ENCODE data around the gene S100A5. TPM values are rescaled to one million over a fixed set of nuclear protein-coding genes. Genes with fewer than 3 reads are reported as not detected.
A peak's percentile ranks its signal among the peaks of the same experiment; 100 is the strongest.
"Not testable (repeated sequence)": the region's sequence is repeated elsewhere in the genome, so short reads cannot be mapped to it uniquely, and the experiment has no call there.

Gene S100A5
- total RNA-seq, 1 donor from 2014 or later, result not detected

DNA sequence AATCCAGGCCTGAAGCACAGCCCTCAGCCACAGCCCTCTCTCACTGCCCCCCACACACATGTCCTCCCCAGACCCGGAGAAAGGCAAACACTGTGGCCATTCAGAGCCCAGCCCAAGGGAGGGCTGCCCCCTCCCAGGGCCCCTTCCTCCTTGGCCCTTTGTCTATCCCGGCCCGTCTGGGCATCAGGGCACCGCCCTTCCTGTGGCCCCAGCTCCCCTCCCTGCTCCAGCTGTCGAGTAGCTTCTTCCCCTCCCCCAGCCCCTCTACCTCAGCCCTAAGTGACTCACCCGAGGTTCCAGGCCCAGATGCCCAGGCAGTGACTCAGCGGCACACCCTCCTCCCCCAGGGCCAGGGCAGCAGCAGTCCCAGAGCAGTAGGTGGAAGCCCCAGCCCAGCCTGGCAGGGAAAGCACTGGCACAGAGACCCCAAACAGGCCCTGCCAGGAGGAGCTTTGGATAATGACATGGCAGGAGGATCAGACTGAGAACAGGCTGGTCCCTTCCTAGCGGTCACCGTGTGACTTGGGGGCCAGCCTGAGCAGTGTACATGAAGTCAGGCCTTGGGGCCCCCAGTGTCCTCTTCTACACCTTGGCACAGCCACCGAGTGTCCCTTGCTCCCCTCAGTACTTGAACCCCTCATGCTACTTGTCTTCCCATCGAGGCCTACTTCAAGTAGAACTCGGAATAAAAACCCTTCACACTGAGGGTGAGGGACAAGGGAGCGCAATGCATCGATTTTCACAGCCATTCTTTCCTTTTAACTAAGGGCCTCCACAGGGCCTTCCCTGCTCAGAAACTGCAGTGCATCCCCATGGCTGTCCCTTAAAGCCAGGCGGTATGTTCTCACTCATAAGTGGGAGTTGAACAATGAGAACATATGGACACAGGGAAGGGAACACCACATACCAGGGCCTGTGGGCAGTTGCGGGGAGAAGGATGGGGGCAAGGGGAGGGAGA, 26.0 kb upstream of the S100A5 start:
- peak; percentile 98 for DNase-seq

DNA sequence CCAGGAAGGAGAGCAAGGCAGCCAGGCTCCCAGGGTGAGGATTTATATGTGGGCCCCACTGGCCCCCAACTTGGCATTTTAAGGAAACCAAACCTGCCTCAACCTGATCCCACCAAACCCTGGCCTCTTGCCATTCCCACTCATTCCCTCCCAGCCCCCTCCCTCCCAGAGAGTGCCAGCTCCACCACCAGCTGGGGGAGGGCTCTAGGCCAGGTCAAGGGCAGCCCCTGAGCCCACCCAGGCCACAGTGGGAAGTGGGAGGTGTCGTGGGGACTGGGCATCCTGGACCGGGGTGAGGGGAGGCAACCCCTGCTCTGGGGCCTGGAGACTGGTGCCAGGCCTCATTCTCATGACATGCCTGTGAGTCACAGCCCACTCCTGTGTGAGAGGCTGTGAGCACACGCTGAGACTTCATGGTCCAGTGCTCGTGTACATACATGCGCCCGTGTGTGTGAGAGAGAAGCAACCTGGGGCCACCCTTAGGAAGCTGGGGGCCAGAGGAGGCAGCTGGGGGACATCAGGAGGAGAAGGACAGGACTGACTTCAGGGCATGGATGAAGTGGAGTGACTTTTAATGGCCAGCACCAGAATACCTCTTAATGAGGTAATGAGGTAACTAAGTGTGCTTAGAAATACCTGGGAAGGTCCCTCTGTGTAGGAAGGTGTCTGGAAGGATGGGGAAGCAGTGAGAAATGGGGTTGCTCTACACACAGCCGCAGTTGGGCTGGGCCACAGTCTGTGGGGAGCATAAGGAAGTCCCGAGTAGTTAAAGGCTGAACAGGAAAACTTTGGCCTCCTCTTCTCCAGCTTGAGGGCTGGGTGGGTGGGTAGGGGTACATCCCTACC, 25.0 kb upstream of the S100A5 start, which contains the start of gene S100A2:
TSS of gene S100A2 (minus strand) at position 316 of the 846 bp plus-strand sequence. CDS start 1,967 bp downstream, outside the sequence.
- peak; percentile 85 for DNase-seq

DNA sequence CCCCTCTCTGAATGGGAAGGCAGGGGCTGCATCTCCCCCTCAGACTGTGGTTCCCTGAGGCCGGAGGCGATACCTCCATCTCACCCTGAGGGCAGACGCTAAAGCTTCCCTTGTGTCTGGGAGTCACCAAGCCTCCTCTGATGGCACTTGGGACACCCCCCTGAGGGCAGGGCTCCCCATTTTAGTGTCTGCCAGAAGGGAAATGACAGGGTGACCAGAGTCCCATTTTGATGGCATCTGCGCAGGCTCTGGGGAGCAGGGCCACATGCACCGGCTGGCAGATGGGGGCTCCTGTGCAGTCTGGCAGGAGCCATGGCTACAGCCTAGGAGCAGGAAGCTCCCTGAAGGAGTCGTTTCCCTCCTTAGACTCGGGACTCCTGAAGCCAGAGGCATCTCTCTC, 23.3 kb upstream of the S100A5 start:
- DNase-seq, result no peak

DNA sequence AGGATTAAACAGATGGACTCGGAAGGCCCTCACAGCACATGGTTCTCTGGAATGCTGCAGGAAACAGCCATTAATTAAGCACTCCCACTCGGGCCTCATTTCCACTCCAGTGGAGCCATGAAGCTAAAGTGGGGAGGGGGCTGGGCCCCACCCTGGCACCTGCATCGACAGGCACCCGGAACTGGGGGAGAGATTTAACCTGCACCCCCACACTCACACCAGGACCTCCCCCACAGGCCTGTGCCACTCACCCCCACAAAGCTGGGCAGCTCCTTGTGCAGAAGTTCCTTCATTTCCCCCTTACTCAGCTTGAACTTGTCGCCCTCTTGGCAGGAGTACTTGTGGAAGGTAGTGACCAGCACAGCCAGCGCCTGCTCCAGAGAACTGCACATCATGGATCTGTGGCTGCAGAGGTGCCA, 22.8 kb upstream of the S100A5 start:
- no peak for DNase-seq

DNA sequence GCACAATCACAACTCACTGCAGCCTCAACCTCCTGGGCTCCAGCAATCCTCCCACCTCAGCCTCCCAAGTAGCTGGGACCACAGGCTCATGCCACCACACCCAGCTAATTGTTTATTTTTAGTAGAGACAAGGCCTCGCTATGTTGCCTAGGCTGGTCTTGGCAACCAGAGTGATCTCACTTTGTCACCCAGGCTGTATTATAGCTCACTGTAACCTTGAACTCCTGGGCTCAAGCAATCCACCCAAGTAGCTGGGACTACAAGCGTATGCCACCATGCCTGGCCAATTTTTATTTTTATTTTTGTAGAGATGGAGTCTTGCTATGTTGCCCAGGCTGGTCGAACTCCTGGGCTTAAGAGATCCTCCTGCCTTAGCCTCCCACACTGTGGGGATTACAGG, 21.3 kb upstream of the S100A5 start:
- not testable (repeated sequence) for DNase-seq

DNA sequence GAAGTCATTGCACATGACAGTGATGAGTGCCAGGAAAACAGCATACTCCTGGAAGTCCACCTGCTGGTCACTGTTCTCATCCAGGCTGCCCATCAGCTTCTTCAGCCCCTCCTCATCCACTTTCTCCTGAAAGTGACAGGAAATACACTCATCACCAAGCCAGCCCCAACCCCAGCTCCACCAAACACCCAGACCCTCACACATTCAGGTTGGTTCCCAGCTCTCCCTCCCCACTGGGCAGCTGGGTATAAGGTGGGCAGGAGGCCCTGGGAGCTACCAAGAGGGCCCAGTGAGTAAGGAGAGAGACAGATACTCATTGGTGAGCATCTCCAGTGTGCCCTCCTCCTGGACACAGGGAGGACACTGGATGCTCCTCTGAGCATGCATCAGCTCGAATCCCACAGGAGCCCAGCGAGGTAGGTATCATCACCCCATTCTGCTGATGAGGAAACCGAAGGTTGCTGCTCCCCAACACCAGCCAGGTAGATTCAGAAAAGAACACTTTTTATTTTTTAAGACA, 20.8 kb upstream of the S100A5 start:
- DNase-seq, result no peak

DNA sequence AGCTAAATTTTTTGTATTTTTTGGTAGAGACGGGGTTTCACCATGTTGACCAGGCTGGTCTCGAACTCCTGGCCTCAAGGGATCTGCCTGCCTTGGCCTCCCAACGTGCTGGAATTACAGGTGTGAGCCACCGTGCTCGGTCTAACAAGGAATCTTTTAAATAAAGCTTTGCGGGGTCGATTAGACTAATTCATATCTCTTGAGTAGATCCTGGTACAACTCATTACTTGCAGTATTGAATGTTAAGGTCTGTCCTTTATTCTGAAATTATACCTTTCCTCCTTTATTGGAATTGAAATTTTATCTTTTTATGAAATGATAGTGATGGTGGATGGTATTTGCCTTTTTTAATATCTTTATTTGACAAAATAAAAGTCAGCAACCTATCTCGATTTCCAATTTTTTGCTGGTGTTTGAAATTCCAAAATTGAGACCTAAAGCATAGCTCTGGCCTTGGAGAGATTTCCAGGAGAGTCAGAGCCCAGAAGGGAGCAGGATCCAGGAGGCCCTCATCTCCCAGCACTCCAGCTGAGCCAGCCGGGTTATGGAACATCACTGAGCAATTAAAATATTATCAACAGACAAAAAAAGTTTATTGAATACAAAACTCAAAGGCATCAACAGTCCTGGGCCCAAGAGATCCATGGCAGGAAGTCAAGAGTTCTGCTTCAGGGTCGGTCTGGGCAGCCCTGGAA, 20.2 kb upstream of the S100A5 start:
- no peak for DNase-seq

DNA sequence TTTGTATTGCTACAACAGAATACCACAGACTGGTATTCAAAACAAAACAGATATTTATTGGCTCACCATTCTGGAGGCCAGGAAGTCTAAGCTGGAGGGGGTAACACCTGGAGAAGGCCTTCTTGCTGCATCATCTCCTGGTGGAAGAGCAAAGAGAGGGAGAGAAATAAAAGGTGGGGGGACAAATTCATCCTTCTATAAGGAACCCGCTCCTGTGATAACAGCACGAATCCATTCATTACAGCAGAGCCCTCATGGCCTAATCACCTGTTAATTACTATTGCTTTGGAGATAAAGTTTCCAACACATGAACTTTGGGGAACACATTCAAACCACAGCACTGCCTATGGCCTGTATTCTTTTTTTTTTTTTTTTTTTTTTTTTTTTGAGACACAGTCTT, 19.5 kb upstream of the S100A5 start:
- no peak for DNase-seq

DNA sequence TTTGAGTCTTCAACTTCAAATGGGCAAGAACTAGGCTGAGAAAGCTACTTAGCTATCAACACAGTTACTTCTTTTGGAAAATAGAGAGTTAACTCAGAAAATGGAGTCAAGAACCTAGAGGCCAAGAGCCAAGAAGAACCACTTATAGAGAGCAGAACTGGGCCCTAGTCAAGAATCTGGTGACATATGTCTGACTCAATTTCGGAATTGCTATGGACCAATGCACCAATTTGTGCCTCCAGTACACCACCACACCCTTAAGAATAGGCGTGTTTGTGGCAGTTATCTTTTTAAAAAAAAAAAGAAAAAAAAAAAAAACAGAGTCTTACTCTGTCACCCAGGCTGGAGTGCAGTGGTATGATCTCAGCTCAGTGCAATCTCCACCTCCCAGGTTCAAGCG, 17.1 kb upstream of the S100A5 start:
- no peak for DNase-seq

DNA sequence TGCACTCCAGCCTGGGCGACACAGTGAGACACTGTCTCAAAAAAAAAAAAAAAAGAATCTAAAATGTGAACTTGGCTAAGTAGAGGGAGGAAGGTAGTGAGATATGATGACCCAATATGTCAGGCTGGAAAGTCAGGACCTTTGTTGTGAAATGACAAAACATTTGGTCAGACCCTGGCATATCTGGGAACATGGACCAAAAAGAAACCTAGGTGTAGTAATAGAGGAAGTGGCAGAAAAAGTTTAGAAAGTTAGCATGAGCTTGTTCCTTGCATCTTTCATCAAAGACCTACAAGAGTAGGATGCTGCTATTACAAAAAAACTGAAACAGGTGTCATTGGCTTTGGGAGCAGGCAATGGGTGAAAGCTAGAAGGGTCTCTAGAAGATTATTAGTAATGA, 15.6 kb upstream of the S100A5 start:
- no peak for DNase-seq

DNA sequence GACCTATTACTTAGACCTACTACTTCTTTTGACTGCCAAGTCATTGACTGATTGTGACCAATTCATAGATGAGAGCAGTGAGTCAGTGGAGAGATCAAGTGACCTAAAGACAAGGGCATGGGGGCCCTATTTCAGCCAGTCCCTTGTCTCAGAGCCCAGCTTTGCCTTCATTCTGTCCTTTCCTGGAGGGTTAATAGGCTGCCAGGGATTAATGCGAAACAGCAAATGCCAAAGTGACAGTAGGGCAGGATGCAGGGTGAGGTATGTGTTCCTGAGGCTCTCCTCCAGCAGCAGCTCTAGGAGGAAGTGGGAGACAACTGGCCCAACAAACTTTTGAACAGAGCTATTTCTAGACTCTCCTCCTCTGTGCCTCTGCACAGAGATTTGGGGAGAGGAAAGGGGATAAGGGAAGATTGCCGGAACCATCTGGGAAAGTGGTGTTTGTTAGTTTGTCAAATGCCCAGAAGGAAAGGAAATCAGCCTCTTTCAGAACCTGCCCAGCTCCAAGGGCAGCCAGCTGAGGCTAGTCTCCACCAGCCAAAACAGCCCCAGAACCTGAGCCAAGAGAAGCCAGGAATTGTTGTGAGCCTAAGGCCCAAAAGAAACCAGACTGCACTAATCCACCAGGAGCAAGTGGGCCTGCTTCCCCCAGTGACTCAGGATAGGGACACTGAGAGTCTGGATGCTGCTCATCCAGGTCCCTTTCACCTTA, 13.3 kb upstream of the S100A5 start:
- peak; percentile 40 for DNase-seq

DNA sequence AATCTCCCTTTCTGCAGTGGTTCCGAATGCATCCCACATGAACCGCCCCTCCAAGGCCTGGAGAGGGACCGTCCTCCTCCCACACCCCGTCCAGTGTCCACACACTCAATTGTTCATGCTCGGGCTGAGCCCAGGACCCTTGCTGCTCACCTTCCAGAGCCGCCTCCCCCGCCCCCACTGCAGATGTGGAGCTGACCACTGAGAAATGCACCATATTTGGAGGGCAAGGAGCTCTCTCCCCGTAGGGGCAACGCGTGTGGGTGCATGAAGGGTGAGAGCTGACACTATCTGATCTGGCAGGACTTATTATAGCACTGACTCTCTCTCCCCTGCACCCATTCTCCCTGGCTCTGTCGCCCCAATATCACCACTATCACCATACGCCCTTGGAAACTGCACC, 12.4 kb upstream of the S100A5 start:
- DNase-seq, result no peak

DNA sequence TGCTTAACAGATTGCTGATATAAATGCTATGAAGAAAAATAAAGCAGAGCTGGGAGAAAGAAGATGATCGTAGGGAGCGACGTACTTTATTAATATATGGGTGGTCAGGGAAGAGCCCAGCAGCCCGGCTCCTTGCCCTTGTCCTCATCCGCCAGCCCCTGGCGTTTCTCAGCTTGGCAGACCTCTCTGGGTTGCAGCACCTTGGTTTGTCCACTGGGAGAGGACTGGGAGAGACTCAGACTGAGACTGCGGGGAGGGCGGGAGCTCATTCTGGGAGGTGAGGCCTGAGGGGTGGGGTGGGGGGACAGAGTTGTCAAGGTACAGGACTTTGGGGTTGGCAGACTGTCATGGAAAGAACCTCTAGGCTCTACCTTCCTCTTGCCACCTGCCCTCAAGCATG, 11.6 kb upstream of the S100A5 start:
- DNase-seq, result no peak

DNA sequence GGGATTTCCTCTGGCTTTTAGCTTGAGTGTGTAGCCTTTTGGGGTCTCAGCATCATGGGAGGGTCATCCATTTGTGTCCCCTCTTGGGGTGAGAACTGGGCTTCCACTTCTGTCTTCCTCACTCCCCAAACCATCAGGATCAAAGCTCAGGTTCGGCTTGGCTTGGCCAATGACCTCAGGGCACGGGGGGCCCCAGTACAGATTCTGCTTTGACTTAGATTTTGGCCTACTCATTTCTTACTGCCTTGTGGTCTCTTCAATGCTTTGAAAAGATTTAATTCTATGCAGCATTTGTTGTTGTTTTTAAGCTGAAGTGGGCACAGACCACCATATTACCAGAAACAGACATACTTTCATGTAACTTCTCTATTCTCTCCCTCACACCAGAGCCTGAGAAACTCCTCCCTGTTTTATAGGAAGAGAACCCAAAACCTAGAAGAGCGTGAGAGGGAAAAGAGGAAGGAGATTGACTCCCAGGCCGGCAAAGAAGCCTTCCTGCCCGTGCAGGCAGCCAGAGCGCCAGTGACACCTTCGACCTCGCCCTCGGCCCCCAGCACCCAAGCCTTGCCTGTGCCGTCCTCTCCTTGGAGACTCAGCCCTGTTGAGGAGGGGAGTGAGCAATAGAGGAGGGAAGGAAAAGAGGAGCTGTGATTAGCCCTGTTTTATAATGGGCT, 10.2 kb upstream of the S100A5 start:
- DNase-seq, result no peak

DNA sequence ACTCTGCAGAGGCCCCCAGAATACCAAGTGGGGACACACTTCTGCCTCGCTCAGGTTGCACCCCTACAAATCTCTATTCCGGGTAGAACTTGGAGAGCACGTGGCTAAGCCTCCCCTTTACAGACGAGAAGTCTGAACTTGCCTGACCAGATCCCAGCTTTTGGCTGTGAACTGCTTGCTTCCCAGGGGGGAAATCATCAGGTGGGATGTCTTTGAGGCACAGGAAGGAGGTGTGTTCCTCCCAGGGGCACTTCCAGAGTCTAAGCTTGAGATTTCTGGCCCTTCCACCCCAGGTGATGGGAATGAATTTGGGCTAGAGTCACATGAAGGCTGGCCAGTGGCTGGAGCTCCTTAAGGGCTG, 9.6 kb upstream of the S100A5 start:
- no peak for DNase-seq

DNA sequence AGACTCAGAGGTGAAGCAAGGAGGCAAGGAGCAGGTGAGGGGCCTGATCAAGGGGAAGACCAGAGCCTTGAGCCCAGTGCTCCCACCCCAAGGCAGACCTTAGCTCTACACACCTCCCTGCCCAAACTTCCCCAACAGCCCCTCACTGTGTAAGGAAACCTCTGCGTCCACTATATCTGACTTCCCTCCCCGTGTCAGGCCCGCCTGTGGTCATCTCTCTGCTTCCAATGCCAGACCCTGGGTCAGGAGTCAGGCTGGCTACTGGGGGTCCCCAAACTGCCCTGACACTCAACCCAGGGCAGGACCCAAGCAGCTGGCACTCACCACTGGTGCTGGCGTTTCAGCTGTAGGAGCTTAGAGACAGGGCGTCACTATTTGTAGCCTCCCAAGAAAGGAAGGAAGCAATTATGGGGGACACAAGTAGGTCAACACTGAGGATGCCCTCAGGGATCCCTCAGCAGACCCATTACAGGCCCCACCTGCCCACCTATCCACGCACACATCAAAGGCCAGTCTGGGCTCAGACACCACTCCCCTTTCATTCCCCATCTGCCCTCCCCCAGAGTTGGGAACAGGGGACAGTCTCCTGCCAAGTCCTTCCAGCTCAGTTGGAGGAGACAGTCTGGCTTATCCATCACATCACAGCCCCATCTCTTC, 9.1 kb upstream of the S100A5 start:
- DNase-seq, result no peak

DNA sequence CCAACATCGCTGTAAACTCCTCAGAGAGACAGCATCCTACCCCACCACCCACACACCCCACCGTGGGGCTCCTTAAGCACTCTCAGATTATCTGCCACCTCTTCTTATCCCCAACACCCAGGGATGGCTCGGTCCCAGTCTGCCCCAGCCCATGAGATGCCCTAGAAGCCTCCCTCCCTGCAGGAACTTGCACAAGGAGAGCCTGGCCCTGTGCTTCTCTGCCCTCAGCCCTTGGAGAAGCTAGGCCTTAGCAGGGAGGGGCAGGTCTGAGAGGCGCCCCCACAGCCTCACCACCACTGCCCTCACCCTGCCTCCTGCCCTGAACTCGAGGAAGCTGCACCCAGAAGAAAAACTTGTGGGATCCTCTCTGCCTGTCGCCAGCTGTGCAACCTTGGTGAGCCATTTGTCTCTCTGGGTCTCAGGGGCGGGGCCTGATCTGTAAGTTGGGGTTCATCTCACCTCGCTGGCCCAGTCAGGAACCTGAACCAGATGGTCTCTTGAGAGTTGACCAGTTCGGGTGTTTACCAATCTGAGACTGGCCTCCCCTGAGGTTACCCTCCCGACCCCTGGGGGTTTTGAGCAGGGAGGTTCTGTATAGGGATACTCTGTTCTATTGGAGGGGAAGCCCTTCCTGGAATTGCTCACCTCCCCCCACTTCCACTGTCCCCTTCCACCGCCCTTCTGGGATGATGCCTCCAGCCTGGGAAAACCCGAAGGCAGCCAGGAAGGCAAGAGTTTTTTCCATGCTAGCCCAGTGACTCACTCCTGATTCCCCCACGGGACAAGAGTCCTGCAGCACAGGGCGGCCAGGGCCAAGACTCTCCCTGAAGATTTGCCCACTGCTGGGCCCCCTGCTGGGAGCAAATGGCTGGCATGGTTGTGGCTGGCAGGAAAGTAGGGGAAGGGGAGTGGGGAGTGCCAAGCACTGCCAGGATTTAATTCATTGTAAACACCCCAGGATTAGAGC, 8.3 kb upstream of the S100A5 start, which contains the start of gene S100A3:
TSS of gene S100A3 (minus strand) at position 537 of the 967 bp plus-strand sequence. CDS start 773 bp downstream, outside the sequence.
- DNase-seq, result peak; percentile 89

DNA sequence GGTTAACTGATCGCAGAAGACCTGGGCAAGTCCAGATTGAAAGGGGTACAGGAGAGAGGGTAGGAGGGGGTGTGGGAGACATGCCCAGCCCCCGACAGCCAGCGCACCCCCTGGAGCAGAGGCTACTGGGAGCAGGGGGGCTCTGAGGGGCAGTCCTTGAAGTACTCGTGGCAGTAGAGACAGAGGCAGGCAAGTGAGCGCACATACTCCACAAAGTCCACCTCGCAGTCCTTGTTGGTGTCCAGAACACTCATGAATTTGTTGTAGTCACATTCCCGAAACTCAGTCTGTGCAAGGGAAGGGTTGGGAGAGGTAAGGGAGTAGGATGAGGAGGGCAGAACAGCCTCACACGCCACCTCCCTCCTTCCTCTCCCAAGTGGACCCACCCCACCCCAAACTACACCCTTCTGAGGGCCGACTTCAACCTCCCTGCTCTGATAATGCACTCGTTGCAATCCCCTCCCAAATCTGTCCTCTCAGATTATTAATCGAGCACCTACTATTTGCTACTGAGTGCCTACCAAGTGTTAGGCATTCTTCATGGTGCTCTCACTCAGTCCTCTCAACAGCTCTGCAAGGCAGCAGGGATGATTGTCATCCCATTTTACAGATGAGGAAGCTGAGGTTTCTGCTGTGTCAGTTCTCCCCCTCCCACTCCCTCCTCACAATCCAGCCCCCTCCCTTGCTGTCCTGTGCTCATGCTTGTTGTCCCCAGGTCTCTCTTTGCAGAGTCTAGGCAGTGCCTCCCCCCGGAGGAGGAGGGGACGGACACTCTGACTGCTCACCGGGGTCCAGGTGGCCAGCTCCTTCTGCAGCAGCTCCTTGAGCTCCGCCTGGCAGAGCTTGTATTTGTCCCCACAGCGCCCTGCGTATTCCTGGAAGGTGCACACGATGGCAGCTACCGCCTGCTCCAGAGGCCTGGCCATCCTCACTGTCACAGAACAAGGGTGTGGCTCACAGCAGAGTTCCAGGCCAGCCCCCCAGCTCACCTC, 7.1 kb upstream of the S100A5 start:
- no peak for DNase-seq
